Hepatocyte (in vitro differentiated cells): ENCODE measurements around the gene TCOF1. TPM values are rescaled to one million over a fixed set of nuclear protein-coding genes. Genes with fewer than 3 reads are reported as not detected.

Experiments used
- DNase-seq: peaks from one replicate; pipeline ENCODE4 v3.0.0-alpha.2; 2016; ENCODE audit warnings: low spot score
- H2AFZ ChIP-seq: fragments of 200-600 bp; sonication (generic); 2 replicates; pipeline ENCODE4 v1.6.0; 2016; ENCODE audit warnings: antibody characterized with exemption, mild to moderate bottlenecking
- H3K27ac ChIP-seq: fragments of 200-600 bp; sonication (generic); 2 replicates; pipeline ENCODE4 v1.5.1; 2016; ENCODE audit warnings: mild to moderate bottlenecking
- H3K27me3 ChIP-seq: fragments of 200-600 bp; sonication (generic); 2 replicates; pipeline ENCODE4 v1.6.1; 2016
- H3K36me3 ChIP-seq: fragments of 200-600 bp; sonication (generic); replicated peaks from 2 replicates; pipeline ENCODE4 v1.5.1; 2016; ENCODE audit warnings: low read depth; ENCODE audit not compliant: insufficient read depth
- H3K4me1 ChIP-seq: fragments of 200-600 bp; sonication (generic); 2 replicates; pipeline ENCODE4 v1.5.1; 2016; ENCODE audit warnings: mild to moderate bottlenecking, moderate library complexity; ENCODE audit not compliant: insufficient read depth
- H3K4me2 ChIP-seq: fragments of 200-600 bp; sonication (generic); 2 replicates; pipeline ENCODE4 v1.6.0; 2016
- H3K4me3 ChIP-seq: fragments of 200-600 bp; sonication (generic); 2 replicates; pipeline ENCODE4 v1.5.1; 2016; ENCODE audit warnings: mild to moderate bottlenecking
- H3K79me2 ChIP-seq: fragments of 200-600 bp; sonication (generic); 2 replicates; pipeline ENCODE4 v1.6.0; 2017; ENCODE audit warnings: mild to moderate bottlenecking
- H3K9me2 ChIP-seq: fragments of 200-600 bp; sonication (generic); replicated peaks from 2 replicates; pipeline ENCODE4 v1.6.0; 2017; ENCODE audit warnings: mild to moderate bottlenecking; ENCODE audit not compliant: insufficient read depth
- H3K9me3 ChIP-seq: fragments of 200-600 bp; sonication (generic); 2 replicates; pipeline ENCODE4 v1.5.1; 2016; ENCODE audit warnings: low read depth, mild to moderate bottlenecking
- H4K20me1 ChIP-seq: fragments of 200-600 bp; sonication (generic); 2 replicates; pipeline ENCODE4 v1.6.0; 2016; ENCODE audit warnings: mild to moderate bottlenecking; ENCODE audit not compliant: insufficient read depth, poor library complexity, severe bottlenecking
- CTCF ChIP-seq: fragments of 200-600 bp; sonication (generic); IDR thresholded peaks from 2 replicates; pipeline ENCODE4 v1.5.1; 2016; ENCODE audit warnings: antibody characterized with exemption, mild to moderate bottlenecking; ENCODE audit not compliant: poor library complexity
- EZH2 ChIP-seq: fragments of 200-600 bp; sonication (generic); IDR thresholded peaks from 2 replicates; pipeline ENCODE4 v1.6.1; 2016; ENCODE audit warnings: antibody characterized with exemption, mild to moderate bottlenecking, borderline replicate concordance
- EZH2phosphoT487 ChIP-seq: fragments of 200-600 bp; sonication (generic); IDR thresholded peaks from one replicate; pipeline ENCODE4 v1.6.1; 2018; ENCODE audit warnings: antibody characterized with exemption, mild to moderate bottlenecking, low read depth, moderate library complexity; ENCODE audit not compliant: unreplicated experiment, severe bottlenecking
- WGBS: methylation state at CpG from one replicate; pipeline ENCODE4 v1.1.6; 2016; ENCODE audit warnings: low lambda C conversion rate; ENCODE audit errors: missing lambda C conversion rate; 5-methylcytosine and 5-hydroxymethylcytosine counted together
- polyA plus RNA-seq: library from polyadenylated mRNA; unstranded; fragments of >200 nt; fragmentation: Nextera tagmentation; extraction: Ambion mirVana; gene quantifications from 2 replicates; pipeline ENCODE4 v1.2.1, GENCODE V29; 2016
- total RNA-seq: library from RNA; depleted of rRNA; stranded (reverse); fragments of >200 nt; gene quantifications from 2 replicates; pipeline ENCODE4 v1.2.3, GENCODE V29; 2014

The TCOF1 gene
- total and polyA plus RNA-seq, 2 experiments from 2014 or later, result 19.9 to 24.0 TPM

GRCh38 chr5:150394131-150394530 lies 36.6 kb downstream of the TCOF1 start:
- Histone ChIP-seq H3K9me3 (no peaks in the 10 kb centered on the region), H3K4me3 (no peak overlapping the region), H3K4me2 (no peak overlapping the region), H3K79me2 (no peaks in the 10 kb centered on the region), H3K9me2 (no peaks in the 10 kb centered on the region), H3K27ac (no peak overlapping the region), H3K36me3 (no peaks in the 10 kb centered on the region), H4K20me1 (no peaks in the 10 kb centered on the region), H3K27me3 (no peaks in the 10 kb centered on the region), H3K4me1 (no peaks in the 10 kb centered on the region), H2AFZ (no peak overlapping the region)
- whole genome bisulfite sequencing, result 87% methylated on average over 3 of the region's 3 CpGs
- no peak for TF ChIP-seq EZH2
- no peak for TF ChIP-seq EZH2phosphoT487
- TF ChIP-seq CTCF, result no peak
- no peak for DNase-seq

- Histone ChIP-seq H2AFZ (no peak overlapping the region), H3K79me2 (no peaks in the 10 kb centered on the region), H3K27me3 (no peaks in the 10 kb centered on the region), H3K9me2 (no peaks in the 10 kb centered on the region), H3K4me1 (no peaks in the 10 kb centered on the region), H3K4me3 (no peak overlapping the region), H3K4me2 (no peak overlapping the region), H3K9me3 (no peaks in the 10 kb centered on the region), H3K27ac (no peak overlapping the region), H4K20me1 (no peaks in the 10 kb centered on the region), H3K36me3 (no peaks in the 10 kb centered on the region)
- TF ChIP-seq EZH2phosphoT487 (no peak), EZH2 (no peak), CTCF (no peak)
- no peak for DNase-seq
- WGBS, result 91% methylated on average over 13 of the region's 13 CpGs
Measured at GRCh38 chr5:150394912-150395687, 37.6 kb downstream of the TCOF1 start.

GRCh38 chr5:150395688-150395975 lies 38.1 kb downstream of the TCOF1 start:
- H3K27ac ChIP-seq, result no peak overlapping the region
- H3K36me3 ChIP-seq, result no peaks in the 10 kb centered on the region
- H3K4me1 ChIP-seq, result no peaks in the 10 kb centered on the region
- H3K79me2 ChIP-seq, result no peaks in the 10 kb centered on the region
- H3K9me2 ChIP-seq, result no peaks in the 10 kb centered on the region
- no peaks in the 10 kb centered on the region for H4K20me1 ChIP-seq
- H3K27me3 ChIP-seq, result no peaks in the 10 kb centered on the region
- DNase-seq, result no peak
- no peak for TF ChIP-seq CTCF
- no peak for TF ChIP-seq EZH2phosphoT487
- no peak for TF ChIP-seq EZH2
- H2AFZ ChIP-seq, result no peak overlapping the region
- no peak overlapping the region for H3K4me2 ChIP-seq
- H3K4me3 ChIP-seq, result no peak overlapping the region
- H3K9me3 ChIP-seq, result no peaks in the 10 kb centered on the region
- 90% methylated on average over 2 of the region's 2 CpGs for WGBS
